HEK293T (cell line): ENCODE measurements around the gene RAB11FIP3.
A peak's percentile ranks its signal among the peaks of the same experiment; 100 is the strongest.

Experiments used
- CTCF ChIA-PET: fragments of 350-600 bp; formaldehyde crosslinking; extraction: SDS; loops from one replicate; lab custom pipeline; 2021; ENCODE audit warnings: antibody characterized with exemption, inconsistent platforms; lab: Yijun Ruan, JAX
- POLR2A ChIA-PET: fragments of 350-600 bp; formaldehyde crosslinking; extraction: SDS; loops from one replicate; lab custom pipeline; 2020; ENCODE audit warnings: antibody characterized with exemption, inconsistent platforms; lab: Yijun Ruan, JAX
- DNase-seq: peaks from one replicate; pipeline ENCODE4 v3.0.0; 2012; ENCODE audit warnings: mixed read lengths; ENCODE audit errors: extremely low spot score
- ARNT ChIP-seq: fragments of 450-650 bp; IDR thresholded peaks from 2 replicates; pipeline ENCODE4 v1.6.1; 2017; ENCODE audit warnings: mild to moderate bottlenecking
- BHLHE40 ChIP-seq: fragments of 450-650 bp; IDR thresholded peaks from 2 replicates; pipeline ENCODE4 v1.6.1; 2016; ENCODE audit warnings: mild to moderate bottlenecking, moderate library complexity, borderline replicate concordance
- CTBP1 ChIP-seq: fragments of 450-650 bp; IDR thresholded peaks from 2 replicates; pipeline ENCODE4 v1.6.1; 2016; ENCODE audit warnings: borderline replicate concordance
- ELF4 ChIP-seq: fragments of 450-650 bp; IDR thresholded peaks from 2 replicates; pipeline ENCODE4 v1.6.1; 2017; ENCODE audit warnings: antibody characterized with exemption
- FOXA1 ChIP-seq: fragments of 450-650 bp; IDR thresholded peaks from 2 replicates; pipeline ENCODE4 v1.6.1; 2016; ENCODE audit warnings: mild to moderate bottlenecking
- FOXK2 ChIP-seq: fragments of 450-650 bp; IDR thresholded peaks from 2 replicates; pipeline ENCODE4 v1.6.1; 2016; ENCODE audit warnings: mild to moderate bottlenecking
- FOXM1 ChIP-seq: fragments of 450-650 bp; IDR thresholded peaks from 2 replicates; pipeline ENCODE4 v1.6.1; 2017; ENCODE audit warnings: mild to moderate bottlenecking, borderline replicate concordance
- HDGF ChIP-seq: fragments of 450-650 bp; IDR thresholded peaks from 2 replicates; pipeline ENCODE4 v1.6.1; 2017; ENCODE audit warnings: antibody characterized with exemption, borderline replicate concordance
- L3MBTL2 ChIP-seq: fragments of 450-650 bp; conservative IDR thresholded peaks from 2 replicates; pipeline ENCODE4 v1.6.1; 2016; ENCODE audit warnings: mild to moderate bottlenecking
- LEF1 ChIP-seq: fragments of 450-650 bp; IDR thresholded peaks from 2 replicates; pipeline ENCODE4 v1.6.1; 2017; ENCODE audit warnings: mild to moderate bottlenecking, borderline replicate concordance
- NFRKB ChIP-seq: fragments of 450-650 bp; IDR thresholded peaks from 2 replicates; pipeline ENCODE4 v1.6.1; 2016; ENCODE audit warnings: mild to moderate bottlenecking, moderate library complexity
- SP1 ChIP-seq: fragments of 450-650 bp; IDR thresholded peaks from 2 replicates; pipeline ENCODE4 v1.6.1; 2017
- SUZ12 ChIP-seq: fragments of 450-650 bp; IDR thresholded peaks from 2 replicates; pipeline ENCODE4 v1.6.1; 2016; ENCODE audit warnings: mild to moderate bottlenecking
- TARDBP ChIP-seq: fragments of 450-650 bp; IDR thresholded peaks from 2 replicates; pipeline ENCODE4 v1.6.1; 2016
- ZNF384 ChIP-seq: fragments of 450-650 bp; IDR thresholded peaks from 2 replicates; pipeline ENCODE4 v1.6.1; 2016
- TF ChIP-seq, protein P1 (sequence below): fragments of 450-650 bp; IDR thresholded peaks from 2 replicates; pipeline ENCODE4 v1.6.1; 2016

Gene RAB11FIP3

DNA sequence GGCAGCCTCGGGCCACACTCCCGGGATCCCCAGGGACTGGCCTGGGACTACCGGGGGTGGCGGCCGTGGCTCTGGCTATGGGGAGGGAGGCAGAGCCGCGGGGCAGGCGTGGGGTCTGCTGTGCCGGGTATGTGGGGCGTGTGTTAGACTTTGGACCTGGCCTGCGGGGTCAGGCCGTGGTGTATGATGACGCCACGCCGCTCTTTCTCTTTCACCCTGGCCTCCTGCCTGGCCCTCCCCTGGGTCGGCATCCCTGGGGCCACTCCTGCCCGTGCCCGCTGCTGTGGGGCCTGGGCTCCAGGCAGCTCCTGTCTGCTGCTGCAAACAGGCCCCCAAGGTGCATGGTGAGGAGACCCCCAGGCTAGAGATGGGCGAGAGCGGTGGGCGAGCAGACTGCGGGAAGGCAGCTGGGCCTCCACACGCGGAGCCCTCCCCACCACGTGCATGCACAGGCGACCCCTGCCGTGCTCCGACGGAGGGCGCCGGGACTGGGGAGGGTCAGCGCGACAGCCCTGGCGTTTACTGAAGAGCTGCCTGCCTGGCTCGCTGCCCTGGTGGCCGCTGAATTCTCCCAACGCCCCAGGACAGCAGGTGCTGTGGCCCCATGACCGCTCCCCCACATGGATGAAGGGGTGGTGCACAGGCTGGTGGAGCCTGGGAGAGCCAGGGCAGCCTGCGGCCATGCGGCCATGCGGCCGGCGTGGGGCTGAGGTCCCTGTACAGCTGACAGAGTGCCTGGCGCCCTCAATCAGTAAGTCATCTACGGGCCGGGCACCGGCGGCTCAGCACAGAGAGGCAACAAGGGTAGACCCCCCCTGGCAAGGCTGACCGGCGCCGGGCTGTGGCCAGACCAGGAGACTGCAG, 118.1 kb downstream of the RAB11FIP3 start:
- DNase-seq = no peak
- ChIA-PET CTCF (interaction anchor here (1.1 kb wide), 1 partner anchor 27 kb away, joined by 3 read pairs; no protein-coding TSS in a partner anchor), POLR2A (no interaction called here)
- TF ChIP-seq TARDBP (no peak), FOXK2 (no peak), SUZ12 (no peak), HDGF (no peak), CTBP1 (no peak), FOXM1 (no peak), BHLHE40 (no peak), SP1 (no peak), ZNF384 (no peak), L3MBTL2 (no peak), FOXA1 (no peak), ELF4 (no peak)
- TF ChIP-seq, protein P1, sequence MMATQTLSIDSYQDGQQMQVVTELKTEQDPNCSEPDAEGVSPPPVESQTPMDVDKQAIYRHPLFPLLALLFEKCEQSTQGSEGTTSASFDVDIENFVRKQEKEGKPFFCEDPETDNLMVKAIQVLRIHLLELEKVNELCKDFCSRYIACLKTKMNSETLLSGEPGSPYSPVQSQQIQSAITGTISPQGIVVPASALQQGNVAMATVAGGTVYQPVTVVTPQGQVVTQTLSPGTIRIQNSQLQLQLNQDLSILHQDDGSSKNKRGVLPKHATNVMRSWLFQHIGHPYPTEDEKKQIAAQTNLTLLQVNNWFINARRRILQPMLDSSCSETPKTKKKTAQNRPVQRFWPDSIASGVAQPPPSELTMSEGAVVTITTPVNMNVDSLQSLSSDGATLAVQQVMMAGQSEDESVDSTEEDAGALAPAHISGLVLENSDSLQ = no peak

- TF ChIP-seq CTBP1 = no peak
- TF ChIP-seq SP1 = no peak
- TF ChIP-seq FOXK2 = no peak
- no peak for TF ChIP-seq NFRKB
- TF ChIP-seq, protein P1 = no peak
- no peak for TF ChIP-seq ARNT
- no peak for TF ChIP-seq HDGF
- TF ChIP-seq TARDBP = no peak
- TF ChIP-seq FOXM1 = no peak
- no peak for TF ChIP-seq BHLHE40
- no peak for TF ChIP-seq LEF1
- no peak for TF ChIP-seq L3MBTL2
- no peak for TF ChIP-seq ELF4
- ChIA-PET CTCF (no interaction called here), POLR2A (no interaction called here)
- DNase-seq = no peak
These were observed 119.1 kb downstream of the RAB11FIP3 start for GRCh38 chr16:544517-544916.

DNA sequence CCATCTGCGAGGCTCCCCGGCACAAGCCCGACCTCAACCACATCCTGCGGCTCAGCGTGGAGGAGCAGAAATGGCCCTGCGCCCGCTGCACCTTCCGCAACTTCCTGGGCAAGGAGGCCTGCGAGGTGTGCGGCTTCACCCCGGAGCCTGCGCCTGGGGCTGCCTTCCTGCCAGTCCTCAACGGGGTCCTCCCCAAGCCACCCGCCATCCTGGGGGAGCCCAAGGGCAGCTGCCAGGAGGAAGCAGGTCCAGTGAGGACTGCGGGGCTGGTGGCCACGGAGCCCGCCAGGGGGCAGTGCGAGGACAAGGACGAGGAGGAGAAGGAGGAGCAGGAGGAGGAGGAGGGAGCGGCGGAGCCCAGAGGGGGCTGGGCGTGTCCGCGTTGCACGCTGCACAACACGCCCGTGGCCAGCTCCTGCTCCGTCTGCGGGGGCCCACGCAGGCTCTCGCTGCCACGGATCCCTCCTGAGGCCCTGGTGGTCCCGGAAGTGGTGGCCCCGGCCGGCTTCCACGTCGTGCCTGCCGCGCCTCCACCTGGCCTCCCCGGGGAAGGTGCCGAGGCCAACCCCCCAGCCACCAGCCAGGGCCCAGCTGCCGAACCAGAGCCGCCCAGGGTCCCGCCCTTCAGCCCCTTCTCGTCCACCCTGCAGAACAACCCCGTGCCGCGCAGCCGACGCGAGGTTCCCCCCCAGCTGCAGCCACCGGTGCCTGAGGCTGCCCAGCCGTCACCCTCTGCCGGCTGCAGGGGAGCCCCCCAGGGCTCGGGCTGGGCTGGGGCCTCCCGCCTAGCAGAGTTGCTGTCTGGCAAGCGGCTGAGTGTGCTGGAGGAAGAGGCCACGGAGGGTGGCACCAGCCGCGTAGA, 121.7 kb downstream of the RAB11FIP3 start:
- TF ChIP-seq SUZ12 (no peak), NFRKB (no peak), BHLHE40 (no peak)
- ChIA-PET CTCF (no interaction called here), POLR2A (no interaction called here)
- peak; percentile 66 for DNase-seq

GRCh38 chr16:548586-548985, 123.1 kb downstream of the RAB11FIP3 start:
- DNase-seq = no peak
- ChIA-PET CTCF (no interaction called here), POLR2A (no interaction called here)
- TF ChIP-seq TARDBP = no peak
- no peak for TF ChIP-seq SUZ12
- TF ChIP-seq ZNF384 = no peak
- no peak for TF ChIP-seq FOXM1
- TF ChIP-seq NFRKB = no peak
- TF ChIP-seq CTBP1 = no peak
- TF ChIP-seq ARNT = no peak
- no peak for TF ChIP-seq SP1
- TF ChIP-seq, protein P1 = no peak
- TF ChIP-seq FOXK2 = no peak
- TF ChIP-seq HDGF = no peak
- TF ChIP-seq LEF1 = no peak
- TF ChIP-seq ELF4 = no peak
- TF ChIP-seq BHLHE40 = no peak
- no peak for TF ChIP-seq FOXA1
- no peak for TF ChIP-seq L3MBTL2

- ChIA-PET POLR2A (no interaction called here), CTCF (no interaction called here)
- TF ChIP-seq SUZ12 = no peak
- TF ChIP-seq ELF4 = no peak
- no peak for TF ChIP-seq FOXM1
- TF ChIP-seq HDGF = no peak
- TF ChIP-seq ARNT = no peak
- TF ChIP-seq BHLHE40 = no peak
- TF ChIP-seq LEF1 = no peak
- TF ChIP-seq L3MBTL2 = no peak
- no peak for TF ChIP-seq TARDBP
- TF ChIP-seq, protein P1 = no peak
- no peak for TF ChIP-seq SP1
- no peak for TF ChIP-seq CTBP1
- TF ChIP-seq NFRKB = no peak
- TF ChIP-seq FOXA1 = no peak
- DNase-seq = no peak
These were observed 124.3 kb downstream of the RAB11FIP3 start for GRCh38 chr16:549544-550263.
